H1 (cell line): ENCODE results near the gene GIPC1. TPM values are rescaled to one million over a fixed set of nuclear protein-coding genes. Genes with fewer than 3 reads are reported as not detected.

Experiments used
- CHD7 ChIP-seq: fragments of 300-600 bp; sonication (generic); IDR thresholded peaks from 2 replicates; pipeline ENCODE4 v1.7.1; 2012; ENCODE audit warnings: low read length, moderate library complexity, mild to moderate bottlenecking, inconsistent platforms; ENCODE audit not compliant: insufficient replicate concordance
- POLR2A ChIP-seq, 2 experiments: IDR thresholded peaks; 1 replicate in 1 of 2; 2 replicates in 1 of 2; pipeline ENCODE4 v1.6.1; 2011; ENCODE audit warnings: low read depth in 2 of 2, low read length in 2 of 2, mild to moderate bottlenecking in 2 of 2; ENCODE audit errors: control extremely low read depth in 1 of 2
- polyA plus RNA-seq, 7 experiments: library from polyadenylated mRNA; depleted of rRNA in 3 of 7; stranded (reverse) in 5 of 7; unstranded in 2 of 7; fragments of >200 nt in 5 of 7; fragments of 200-250 nt in 2 of 7; gene quantifications; 1 replicate in 5 of 7; 2 replicates in 1 of 7; 4 replicates in 1 of 7; pipeline versions ENCODE4 v1.2.1 to v1.2.3, GENCODE V29; 2011 to 2013; ENCODE audit warnings: missing spikeins in 2 of 7, mixed read lengths in 2 of 7
- total RNA-seq: library from RNA; stranded (reverse); fragmentation: NEBNext Ultra II Directional; extraction: Animal tissue kit (Norgen Biotek cat#: 25700); gene quantifications from 2 replicates; pipeline ENCODE4 v1.2.1, GENCODE V29; 2021
- TF ChIP-seq, protein P1 (sequence below): IDR thresholded peaks from 2 replicates; pipeline ENCODE4 v1.6.1; 2011; ENCODE audit warnings: low read length, improper control_type of control experiment

Gene GIPC1
- total and polyA plus RNA-seq, 2 of the 8 experiments (the other 6 are each of a cell fraction or from before 2014, with no cell fraction given): 65.6 to 72.0 TPM

GRCh38 chr19:14519860-14520407, 24.0 kb upstream of the GIPC1 start (continued):
- TF ChIP-seq, protein P1, sequence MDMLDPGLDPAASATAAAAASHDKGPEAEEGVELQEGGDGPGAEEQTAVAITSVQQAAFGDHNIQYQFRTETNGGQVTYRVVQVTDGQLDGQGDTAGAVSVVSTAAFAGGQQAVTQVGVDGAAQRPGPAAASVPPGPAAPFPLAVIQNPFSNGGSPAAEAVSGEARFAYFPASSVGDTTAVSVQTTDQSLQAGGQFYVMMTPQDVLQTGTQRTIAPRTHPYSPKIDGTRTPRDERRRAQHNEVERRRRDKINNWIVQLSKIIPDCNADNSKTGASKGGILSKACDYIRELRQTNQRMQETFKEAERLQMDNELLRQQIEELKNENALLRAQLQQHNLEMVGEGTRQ: no peak
- no peak for TF ChIP-seq CHD7
- no peak for TF ChIP-seq POLR2A (IDR thresholded peaks at IDR 0.05; ENCODE audit: control extremely low read depth in 1 of 2, low read depth in 2 of 2, low read length in 2 of 2)
- TF ChIP-seq, all 59 proteins: peak for 0
